SK-N-SH treated with all-trans-retinoic acid at 6 μM for 48 hours (cell line): ENCODE results near the gene MAP3K6.
"Not testable (repeated sequence)": the region's sequence is repeated elsewhere in the genome, so short reads cannot be mapped to it uniquely, and the experiment has no call there.

Experiments used
- ATAC-seq: fragments of 200-7000 bp; cut with Tn5 transposase; 3 replicates; pipeline ENCODE4 v1.9.1; 2020; ENCODE audit warnings: mild to moderate bottlenecking, moderate library complexity
- ARNTL ChIP-seq: fragments of 450-650 bp; formaldehyde crosslinking; IDR thresholded peaks from 2 replicates; pipeline ENCODE4 v1.5.0; 2020; ENCODE audit warnings: low read depth, mild to moderate bottlenecking, moderate library complexity, borderline replicate concordance
- CREB5 ChIP-seq: fragments of 250-450 bp; sonication (Bioruptor Pico); IDR thresholded peaks from 2 replicates; pipeline ENCODE4 v1.5.1; 2020; ENCODE audit warnings: low read depth, mild to moderate bottlenecking, moderate library complexity
- CSDC2 ChIP-seq: fragments of 250-450 bp; sonication (Bioruptor Pico); IDR thresholded peaks from 2 replicates; pipeline ENCODE4 v1.5.0; 2020; ENCODE audit warnings: mild to moderate bottlenecking, moderate library complexity
- ESRRG ChIP-seq: fragments of 250-450 bp; sonication (Bioruptor Pico); IDR thresholded peaks from 2 replicates; pipeline ENCODE4 v1.6.1; 2021; ENCODE audit warnings: mild to moderate bottlenecking
- GLIS3 ChIP-seq: fragments of 250-450 bp; sonication (Bioruptor Pico); IDR thresholded peaks from 2 replicates; pipeline ENCODE4 v1.5.0; 2020; ENCODE audit warnings: mild to moderate bottlenecking, moderate library complexity
- OSR1 ChIP-seq: fragments of 250-450 bp; sonication (Bioruptor Pico); IDR thresholded peaks from 2 replicates; pipeline ENCODE4 v1.8.0; 2022; ENCODE audit warnings: moderate library complexity, mild to moderate bottlenecking, inconsistent platforms
- PPARA ChIP-seq: fragments of 250-450 bp; sonication (Bioruptor Pico); IDR thresholded peaks from 2 replicates; pipeline ENCODE4 v1.5.0; 2020; ENCODE audit warnings: mild to moderate bottlenecking, borderline replicate concordance
- RARB ChIP-seq: fragments of 250-450 bp; sonication (Bioruptor Pico); IDR thresholded peaks from 2 replicates; pipeline ENCODE4 v1.8.0; 2021; ENCODE audit warnings: mild to moderate bottlenecking, moderate library complexity
- SNAI2 ChIP-seq: fragments of 250-450 bp; sonication (Bioruptor Pico); IDR thresholded peaks from 2 replicates; pipeline ENCODE4 v1.5.0; 2020; ENCODE audit warnings: mild to moderate bottlenecking, moderate library complexity
- TCF4 ChIP-seq: fragments of 250-450 bp; sonication (Bioruptor Pico); IDR thresholded peaks from 2 replicates; pipeline ENCODE4 v1.8.0; 2021; ENCODE audit warnings: mild to moderate bottlenecking, moderate library complexity, borderline replicate concordance
- TOX ChIP-seq: fragments of 250-450 bp; sonication (Bioruptor Pico); IDR thresholded peaks from 2 replicates; pipeline ENCODE4 v1.8.0; 2021; ENCODE audit warnings: mild to moderate bottlenecking, moderate library complexity, borderline replicate concordance
- TSHZ2 ChIP-seq: fragments of 250-450 bp; sonication (Bioruptor Pico); IDR thresholded peaks from 2 replicates; pipeline ENCODE4 v1.5.0; 2020; ENCODE audit warnings: mild to moderate bottlenecking, moderate library complexity
- ZC3H10 ChIP-seq: fragments of 250-450 bp; sonication (Bioruptor Pico); IDR thresholded peaks from 2 replicates; pipeline ENCODE4 v1.5.1; 2021; ENCODE audit warnings: mild to moderate bottlenecking, moderate library complexity
- ZFP3 ChIP-seq: fragments of 250-450 bp; sonication (Bioruptor Pico); IDR thresholded peaks from 2 replicates; pipeline ENCODE4 v1.5.0; 2020; ENCODE audit warnings: mild to moderate bottlenecking, moderate library complexity
- ZFP30 ChIP-seq: fragments of 450-650 bp; formaldehyde crosslinking; IDR thresholded peaks from 2 replicates; pipeline ENCODE4 v1.5.0; 2022; ENCODE audit warnings: mild to moderate bottlenecking, moderate library complexity
- ZNF565 ChIP-seq: fragments of 450-650 bp; formaldehyde crosslinking; conservative IDR thresholded peaks from 2 replicates; pipeline ENCODE4 v1.5.0; 2020; ENCODE audit warnings: low read depth, mild to moderate bottlenecking, moderate library complexity
- ZNF70 ChIP-seq: fragments of 450-650 bp; formaldehyde crosslinking; IDR thresholded peaks from 2 replicates; pipeline ENCODE4 v1.5.0; 2020; ENCODE audit warnings: mild to moderate bottlenecking, moderate library complexity
- ZNF8 ChIP-seq: fragments of 450-650 bp; formaldehyde crosslinking; IDR thresholded peaks from 2 replicates; pipeline ENCODE4 v1.5.0; 2020; ENCODE audit warnings: mild to moderate bottlenecking, moderate library complexity
- TF ChIP-seq, protein P1 (sequence below): fragments of 250-450 bp; sonication (Bioruptor Pico); IDR thresholded peaks from 2 replicates; pipeline ENCODE4 v1.8.0; 2020; ENCODE audit warnings: mild to moderate bottlenecking, moderate library complexity, borderline replicate concordance
- TF ChIP-seq, protein P2 (sequence below): fragments of 250-450 bp; sonication (Bioruptor Pico); IDR thresholded peaks from 2 replicates; pipeline ENCODE4 v1.8.0; 2021; ENCODE audit warnings: low read depth, mild to moderate bottlenecking, moderate library complexity, borderline replicate concordance

The MAP3K6 gene

DNA sequence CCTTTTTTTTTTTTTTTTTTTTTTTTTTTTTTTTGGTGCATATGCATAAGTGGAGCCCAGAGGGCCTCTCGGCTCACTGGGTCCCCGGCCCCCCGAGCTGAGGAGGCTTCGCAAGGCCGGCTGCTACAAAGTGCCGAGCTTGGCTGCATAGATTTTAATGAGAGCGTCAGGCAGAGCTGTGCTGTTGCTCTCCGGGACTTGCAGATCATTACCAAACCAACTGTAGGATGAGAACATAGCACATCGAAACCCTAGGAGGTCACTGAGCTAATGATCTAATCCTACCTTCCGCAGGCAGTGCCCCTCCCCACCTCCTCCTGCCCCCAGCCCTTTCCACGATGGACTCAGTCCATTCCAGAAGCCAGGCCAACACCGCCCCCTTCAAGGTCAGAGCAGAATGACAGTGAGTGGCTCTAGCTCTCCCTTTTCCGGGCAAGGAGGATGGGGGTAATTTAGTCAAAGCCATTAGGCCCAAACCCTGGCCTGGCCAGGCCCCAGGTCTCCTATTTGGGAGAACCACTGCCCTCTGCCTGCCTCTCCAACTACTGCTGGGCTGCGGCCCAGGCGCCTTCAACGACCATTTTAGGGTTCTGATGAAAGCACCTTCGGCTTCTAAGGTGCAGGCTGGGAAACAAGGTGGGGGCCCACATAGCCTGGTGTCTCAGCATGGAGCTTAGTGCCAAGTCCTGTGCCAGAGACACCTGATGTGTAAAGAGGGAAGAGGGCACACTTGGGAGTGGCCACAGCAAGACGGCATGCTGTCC is 39.0 kb upstream of the MAP3K6 start:
- ATAC-seq: not testable (repeated sequence)

GRCh38 chr1:27405074-27405473 is 38.3 kb upstream of the MAP3K6 start:
- TF ChIP-seq ZFP30 (CRISPR knock-in tag): no peak
- no peak for TF ChIP-seq RARB (CRISPR knock-in tag)
- no peak for TF ChIP-seq ZNF70 (CRISPR knock-in tag)
- TF ChIP-seq TOX (CRISPR knock-in tag): no peak
- TF ChIP-seq ARNTL: no peak
- TF ChIP-seq OSR1 (CRISPR knock-in tag): no peak
- no peak for TF ChIP-seq ZC3H10 (CRISPR knock-in tag)
- no peak for TF ChIP-seq TCF4 (CRISPR knock-in tag)
- ATAC-seq: no peak

DNA sequence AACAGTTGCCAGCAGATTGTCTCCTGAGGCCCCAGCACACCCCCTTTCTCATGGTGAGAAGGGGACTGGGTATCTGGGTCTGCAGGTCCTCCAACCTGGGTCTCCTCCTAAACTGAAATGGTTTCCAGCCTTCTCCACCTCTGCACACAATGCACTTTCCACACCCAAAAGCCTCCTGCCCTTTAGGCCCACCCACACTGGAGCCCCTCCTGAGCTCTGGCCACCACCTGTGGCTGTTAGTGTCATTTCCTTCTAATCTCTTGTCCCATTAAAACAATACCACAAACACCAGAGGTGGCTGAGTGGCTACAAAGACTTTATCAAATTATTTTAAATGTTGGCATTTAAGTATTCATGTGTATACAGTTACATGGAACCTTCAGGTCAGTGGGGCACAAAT is 37.2 kb upstream of the MAP3K6 start:
- TF ChIP-seq SNAI2 (CRISPR knock-in tag): no peak
- TF ChIP-seq GLIS3 (CRISPR knock-in tag): no peak
- TF ChIP-seq ZNF565 (CRISPR knock-in tag): no peak
- TF ChIP-seq ZNF70 (CRISPR knock-in tag): no peak
- no peak for TF ChIP-seq ZFP30 (CRISPR knock-in tag)
- TF ChIP-seq RARB (CRISPR knock-in tag): no peak
- TF ChIP-seq TOX (CRISPR knock-in tag): no peak
- no peak for TF ChIP-seq ZC3H10 (CRISPR knock-in tag)
- no peak for TF ChIP-seq TSHZ2 (CRISPR knock-in tag)
- TF ChIP-seq, protein P1, sequence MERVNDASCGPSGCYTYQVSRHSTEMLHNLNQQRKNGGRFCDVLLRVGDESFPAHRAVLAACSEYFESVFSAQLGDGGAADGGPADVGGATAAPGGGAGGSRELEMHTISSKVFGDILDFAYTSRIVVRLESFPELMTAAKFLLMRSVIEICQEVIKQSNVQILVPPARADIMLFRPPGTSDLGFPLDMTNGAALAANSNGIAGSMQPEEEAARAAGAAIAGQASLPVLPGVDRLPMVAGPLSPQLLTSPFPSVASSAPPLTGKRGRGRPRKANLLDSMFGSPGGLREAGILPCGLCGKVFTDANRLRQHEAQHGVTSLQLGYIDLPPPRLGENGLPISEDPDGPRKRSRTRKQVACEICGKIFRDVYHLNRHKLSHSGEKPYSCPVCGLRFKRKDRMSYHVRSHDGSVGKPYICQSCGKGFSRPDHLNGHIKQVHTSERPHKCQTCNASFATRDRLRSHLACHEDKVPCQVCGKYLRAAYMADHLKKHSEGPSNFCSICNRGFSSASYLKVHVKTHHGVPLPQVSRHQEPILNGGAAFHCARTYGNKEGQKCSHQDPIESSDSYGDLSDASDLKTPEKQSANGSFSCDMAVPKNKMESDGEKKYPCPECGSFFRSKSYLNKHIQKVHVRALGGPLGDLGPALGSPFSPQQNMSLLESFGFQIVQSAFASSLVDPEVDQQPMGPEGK (CRISPR knock-in tag): no peak
- TF ChIP-seq PPARA: no peak
- TF ChIP-seq, protein P2, sequence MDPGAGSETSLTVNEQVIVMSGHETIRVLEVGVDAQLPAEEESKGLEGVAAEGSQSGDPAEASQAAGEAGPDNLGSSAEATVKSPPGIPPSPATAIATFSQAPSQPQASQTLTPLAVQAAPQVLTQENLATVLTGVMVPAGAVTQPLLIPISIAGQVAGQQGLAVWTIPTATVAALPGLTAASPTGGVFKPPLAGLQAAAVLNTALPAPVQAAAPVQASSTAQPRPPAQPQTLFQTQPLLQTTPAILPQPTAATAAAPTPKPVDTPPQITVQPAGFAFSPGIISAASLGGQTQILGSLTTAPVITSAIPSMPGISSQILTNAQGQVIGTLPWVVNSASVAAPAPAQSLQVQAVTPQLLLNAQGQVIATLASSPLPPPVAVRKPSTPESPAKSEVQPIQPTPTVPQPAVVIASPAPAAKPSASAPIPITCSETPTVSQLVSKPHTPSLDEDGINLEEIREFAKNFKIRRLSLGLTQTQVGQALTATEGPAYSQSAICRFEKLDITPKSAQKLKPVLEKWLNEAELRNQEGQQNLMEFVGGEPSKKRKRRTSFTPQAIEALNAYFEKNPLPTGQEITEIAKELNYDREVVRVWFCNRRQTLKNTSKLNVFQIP: no peak
- TF ChIP-seq ESRRG (CRISPR knock-in tag): no peak
- no peak for ATAC-seq

GRCh38 chr1:27403065-27403726 is 36.4 kb upstream of the MAP3K6 start:
- ATAC-seq: peak; percentile 10; the same call in 1 of the 3 replicates
- TF ChIP-seq TCF4 (CRISPR knock-in tag) (no peak), CSDC2 (no peak), PPARA (no peak)

- TF ChIP-seq GLIS3 (CRISPR knock-in tag): no peak
- TF ChIP-seq ZFP3: no peak
- TF ChIP-seq ZFP30 (CRISPR knock-in tag): no peak
- TF ChIP-seq ESRRG (CRISPR knock-in tag): no peak
- no peak for TF ChIP-seq OSR1 (CRISPR knock-in tag)
- TF ChIP-seq TOX (CRISPR knock-in tag): no peak
- TF ChIP-seq, protein P1 (CRISPR knock-in tag): no peak
- TF ChIP-seq CREB5 (CRISPR knock-in tag): no peak
- no peak for TF ChIP-seq ZNF8 (CRISPR knock-in tag)
- TF ChIP-seq ARNTL: no peak
- TF ChIP-seq, all 23 proteins: peak for 0
- ATAC-seq: peak; percentile 49
Observed at GRCh38 chr1:27402349-27402754, 35.6 kb upstream of the MAP3K6 start.
